Stimulated activated CD4-positive, alpha-beta T cell treated with anti-CD3 and anti-CD28 coated beads, Interleukin-4, amount 100 ng/mL, for 24 hours (primary cell): Measurements from ENCODE around the gene CDK11A.

ENCODE experiments used
- DNase-seq: peaks from one replicate; pipeline ENCODE4 v3.0.0-alpha.2; 2020

Gene CDK11A

GRCh38 chr1:1658583-1659549, 65.3 kb downstream of the CDK11A start, which contains the start of gene CDK11B:
CDK11B (minus strand) TSS chr1:1659004; CDS start chr1:1657485, 1,519 bp downstream.
- DNase-seq: peak; percentile 100
